ENCODE data around the gene FKBP6. TPM values are rescaled to one million over a fixed set of nuclear protein-coding genes. Genes with fewer than 3 reads are reported as not detected.
"Not testable (repeated sequence)": the region's sequence is repeated elsewhere in the genome, so short reads cannot be mapped to it uniquely, and the experiment has no call there.

Gene FKBP6
- total RNA-seq, 2 donors from 2014 or later, result not detected

DNA sequence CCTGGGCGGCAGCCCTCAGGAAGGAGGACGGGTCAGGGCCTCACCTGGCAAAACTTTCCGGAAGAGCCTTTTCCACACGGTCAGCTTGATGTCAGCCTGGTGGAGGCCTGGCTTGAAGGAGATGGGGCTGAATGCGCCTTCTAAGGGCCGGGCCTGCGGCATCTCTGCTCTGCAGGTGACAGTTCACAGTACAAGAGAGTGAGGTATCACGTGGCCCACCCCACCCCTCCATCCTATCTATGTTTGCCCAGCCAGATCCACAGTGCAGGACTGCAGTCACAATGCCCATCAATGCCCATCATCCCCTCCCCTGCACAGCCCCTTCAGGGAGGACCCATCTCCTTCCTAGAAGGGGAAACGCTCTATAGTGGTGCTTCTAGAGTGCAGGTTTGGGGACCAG, 11.4 kb upstream of the FKBP6 start:
- ATAC-seq (no peak), DNase-seq (ENCODE audit: low spot score in 2 of 2) (no peak)
- Mint-ChIP-seq H3K36me3 (no peaks in the 10 kb centered on the region), H3K27ac (no peak overlapping the region), H3K9me3 (no peaks in the 10 kb centered on the region)

- ATAC-seq, H3K9me3 Mint-ChIP-seq: not testable (repeated sequence)
These were observed 9.2 kb upstream of the FKBP6 start for GRCh38 chr7:73318656-73319204.

DNA sequence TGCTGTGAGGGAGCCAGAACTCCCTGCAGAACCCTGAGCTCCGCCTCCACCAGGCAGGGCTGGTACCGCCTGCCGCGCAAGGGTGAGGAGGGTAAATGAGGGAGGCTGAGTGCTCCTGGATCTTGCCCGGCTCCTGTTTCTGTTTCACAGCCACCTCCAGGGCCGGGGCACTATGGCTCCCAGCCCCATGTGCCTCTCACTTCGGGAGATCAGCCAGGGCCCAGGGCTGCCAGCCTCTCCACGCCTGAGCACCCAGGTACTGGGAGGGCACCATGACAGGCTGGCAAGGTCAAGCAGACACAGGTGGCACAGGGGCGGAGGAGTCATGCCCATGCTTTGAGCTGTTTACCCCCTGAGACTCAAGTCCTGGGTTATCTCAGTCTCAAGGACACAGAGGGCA, 8.4 kb upstream of the FKBP6 start:
- not testable (repeated sequence) for H3K36me3 Mint-ChIP-seq; H3K27ac Mint-ChIP-seq; H3K9me3 Mint-ChIP-seq; ATAC-seq; DNase-seq (ENCODE audit: low spot score in 2 of 2)

More at GRCh38 chr7:73318656-73319204, 9.2 kb upstream of the FKBP6 start:
- H3K27ac Mint-ChIP-seq; H3K36me3 Mint-ChIP-seq; DNase-seq (ENCODE audit: low spot score in 2 of 2): not testable (repeated sequence)

DNA sequence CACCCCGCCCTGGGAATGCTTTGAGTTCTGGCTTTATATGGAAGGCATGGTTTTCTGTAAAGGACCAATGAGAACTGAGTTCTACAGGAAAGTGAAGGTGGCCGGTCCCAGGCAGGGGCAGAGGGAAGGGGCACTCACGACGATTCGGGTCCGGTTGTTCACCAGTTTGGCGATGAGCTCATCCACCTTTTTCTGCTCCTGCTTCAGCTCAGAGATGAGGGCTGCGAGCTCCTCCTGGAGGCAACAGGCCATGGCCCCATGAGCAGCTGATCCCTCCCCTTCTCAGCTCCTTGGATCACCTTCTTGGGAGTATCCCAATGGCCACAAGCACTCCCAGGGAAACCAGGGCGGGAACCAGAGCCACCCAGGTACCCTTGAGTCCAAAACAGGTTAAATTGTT, 8.0 kb upstream of the FKBP6 start:
- H3K27ac Mint-ChIP-seq; ATAC-seq; H3K36me3 Mint-ChIP-seq; H3K9me3 Mint-ChIP-seq; DNase-seq (ENCODE audit: low spot score in 2 of 2): not testable (repeated sequence)

DNA sequence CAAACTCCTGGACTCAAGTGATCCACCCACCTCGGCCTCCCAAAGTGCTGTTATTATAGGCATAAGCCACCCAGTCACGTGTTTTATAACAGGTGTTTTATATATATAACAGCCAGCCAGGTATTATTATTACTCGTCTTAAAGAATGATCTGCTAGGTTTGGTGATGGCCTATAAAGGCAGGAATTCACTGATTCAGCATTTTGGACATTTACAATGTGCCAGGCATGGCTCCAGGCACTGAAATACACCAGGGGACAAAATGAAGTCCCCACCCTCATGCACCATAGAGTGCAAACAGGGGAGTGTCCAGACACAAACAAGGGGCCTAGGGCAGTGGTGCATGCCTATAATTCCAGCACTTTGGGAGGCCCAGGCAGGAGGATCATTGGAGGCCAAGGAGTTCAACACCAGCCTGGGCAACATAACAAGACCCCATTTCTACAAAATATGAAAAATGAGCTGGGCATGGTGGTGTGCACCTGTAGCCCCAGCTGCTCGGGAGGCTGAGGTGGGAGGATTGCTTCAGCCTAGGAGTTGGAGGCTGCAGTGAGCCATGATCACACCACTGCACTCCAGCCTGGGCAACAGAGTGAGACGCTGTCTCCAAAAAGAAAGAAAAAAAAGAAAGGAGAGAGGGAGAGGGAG, 4.4 kb upstream of the FKBP6 start:
- not testable (repeated sequence) for H3K36me3 Mint-ChIP-seq; H3K9me3 Mint-ChIP-seq; ATAC-seq; DNase-seq (ENCODE audit: low spot score in 2 of 2)
- peak overlapping the region; percentile 39 to 56 for H3K27ac Mint-ChIP-seq

- H3K27ac Mint-ChIP-seq, result peak overlapping the region; percentile 39 to 56
- H3K9me3 Mint-ChIP-seq, H3K36me3 Mint-ChIP-seq: not testable (repeated sequence)
- ATAC-seq (peak; percentile 89 to 90), DNase-seq (ENCODE audit: low spot score in 2 of 2) (peak; percentile 43 to 62)
These were observed 3.7 kb upstream of the FKBP6 start for GRCh38 chr7:73324081-73324845.

- H3K36me3 Mint-ChIP-seq; ATAC-seq; DNase-seq (ENCODE audit: low spot score in 2 of 2); H3K9me3 Mint-ChIP-seq; H3K27ac Mint-ChIP-seq: not testable (repeated sequence)
These were observed 2.5 kb upstream of the FKBP6 start for GRCh38 chr7:73325424-73325823.

GRCh38 chr7:73327449-73327848, 512 bp upstream of the FKBP6 start:
- H3K9me3 Mint-ChIP-seq; H3K27ac Mint-ChIP-seq; DNase-seq (ENCODE audit: low spot score in 2 of 2); ATAC-seq; H3K36me3 Mint-ChIP-seq: not testable (repeated sequence)

DNA sequence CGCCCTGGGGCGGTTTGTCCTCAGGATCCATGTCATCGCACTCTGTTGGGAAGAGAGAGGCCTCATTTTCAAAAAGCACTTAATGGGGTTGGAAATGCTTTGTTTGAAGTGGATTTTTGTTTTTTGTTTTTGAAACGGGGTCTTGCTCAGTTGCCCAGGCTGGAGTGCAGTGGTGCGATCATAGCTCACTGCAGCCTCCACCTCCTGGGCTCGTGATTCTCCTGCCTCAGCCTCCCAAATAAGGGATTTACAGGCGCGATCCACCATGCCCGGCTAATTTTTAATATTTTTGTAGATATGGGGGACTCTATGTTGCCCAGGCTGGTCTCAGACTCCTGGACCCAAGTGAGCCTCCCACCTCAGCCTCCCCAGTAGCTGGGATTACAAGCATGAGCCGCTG, 735 bp downstream of the FKBP6 start:
- no peaks in the 10 kb centered on the region for H3K36me3 Mint-ChIP-seq
- no peak overlapping the region for H3K27ac Mint-ChIP-seq
- DNase-seq (ENCODE audit: low spot score in 2 of 2) (no peak), ATAC-seq (no peak)
- no peaks in the 10 kb centered on the region for H3K9me3 Mint-ChIP-seq

GRCh38 chr7:73329861-73330581, 2.1 kb downstream of the FKBP6 start:
- DNase-seq (ENCODE audit: low spot score in 2 of 2) (no peak), ATAC-seq (no peak)
- Mint-ChIP-seq H3K36me3 (no peaks in the 10 kb centered on the region), H3K9me3 (no peaks in the 10 kb centered on the region), H3K27ac (peak overlapping the region in 1 of 2 donors; percentile 10)

- no peaks in the 10 kb centered on the region for H3K9me3 Mint-ChIP-seq
- DNase-seq (ENCODE audit: low spot score in 2 of 2) (no peak), ATAC-seq (no peak)
- H3K27ac Mint-ChIP-seq, result no peak overlapping the region
- no peaks in the 10 kb centered on the region for H3K36me3 Mint-ChIP-seq
These were observed 2.8 kb downstream of the FKBP6 start for GRCh38 chr7:73330772-73331171.

- H3K9me3 Mint-ChIP-seq, result no peaks in the 10 kb centered on the region
These were observed 4.5 kb downstream of the FKBP6 start for GRCh38 chr7:73332447-73332846.

DNA sequence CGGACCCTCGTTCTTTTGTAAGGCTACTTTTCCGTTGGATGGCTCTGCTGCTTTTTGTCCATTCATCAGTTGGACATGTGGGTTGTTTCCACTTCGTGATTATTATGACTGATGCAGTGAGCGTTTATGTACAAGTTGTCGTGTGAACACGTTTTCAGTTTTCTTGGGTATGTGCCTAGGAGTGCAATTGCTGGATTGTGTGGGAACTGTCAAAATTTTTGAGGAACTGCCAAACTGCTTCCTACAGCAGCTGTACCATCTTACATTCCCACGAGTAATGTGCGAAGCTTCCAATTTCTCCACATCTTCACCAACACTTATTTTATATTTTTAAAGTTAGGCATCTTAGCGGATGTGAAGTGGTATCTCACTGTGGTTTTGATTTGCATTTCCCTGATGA, 10.4 kb downstream of the FKBP6 start:
- Mint-ChIP-seq H3K36me3 (no peaks in the 10 kb centered on the region), H3K27ac (no peak overlapping the region), H3K9me3 (no peaks in the 10 kb centered on the region)
- ATAC-seq (no peak), DNase-seq (ENCODE audit: low spot score in 2 of 2) (no peak)

More at GRCh38 chr7:73332447-73332846, 4.5 kb downstream of the FKBP6 start:
- no peak for DNase-seq (ENCODE audit: low spot score in 2 of 2)
- ATAC-seq, result no peak
- Mint-ChIP-seq H3K27ac (peak overlapping the region in 1 of 2 donors; percentile 2), H3K36me3 (no peaks in the 10 kb centered on the region)

- no peaks in the 10 kb centered on the region for H3K9me3 Mint-ChIP-seq
- ATAC-seq (no peak), DNase-seq (ENCODE audit: low spot score in 2 of 2) (no peak)
- no peaks in the 10 kb centered on the region for H3K36me3 Mint-ChIP-seq
- no peak overlapping the region for H3K27ac Mint-ChIP-seq
These were observed 12.6 kb downstream of the FKBP6 start for GRCh38 chr7:73340514-73340913.

DNA sequence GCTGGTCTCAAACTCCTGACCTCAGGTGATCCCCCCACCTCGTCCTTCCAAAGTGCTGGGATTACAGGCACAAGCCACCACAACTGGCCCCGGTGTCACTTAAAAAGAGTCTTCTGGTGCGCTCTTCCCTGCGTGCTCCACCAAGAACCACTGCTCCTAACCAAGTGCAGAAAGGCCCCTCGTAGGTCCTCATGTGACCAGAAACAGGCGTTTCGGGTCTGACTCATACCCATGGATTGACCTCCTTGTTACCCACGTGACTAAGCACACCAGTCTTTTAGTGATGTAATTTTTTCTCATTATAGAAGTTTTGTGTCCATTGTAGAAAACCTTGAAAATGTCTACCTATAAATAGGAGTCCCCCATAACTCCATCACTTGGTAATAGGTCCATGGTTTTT, 13.9 kb downstream of the FKBP6 start:
- no peak for DNase-seq (ENCODE audit: low spot score in 2 of 2)

DNA sequence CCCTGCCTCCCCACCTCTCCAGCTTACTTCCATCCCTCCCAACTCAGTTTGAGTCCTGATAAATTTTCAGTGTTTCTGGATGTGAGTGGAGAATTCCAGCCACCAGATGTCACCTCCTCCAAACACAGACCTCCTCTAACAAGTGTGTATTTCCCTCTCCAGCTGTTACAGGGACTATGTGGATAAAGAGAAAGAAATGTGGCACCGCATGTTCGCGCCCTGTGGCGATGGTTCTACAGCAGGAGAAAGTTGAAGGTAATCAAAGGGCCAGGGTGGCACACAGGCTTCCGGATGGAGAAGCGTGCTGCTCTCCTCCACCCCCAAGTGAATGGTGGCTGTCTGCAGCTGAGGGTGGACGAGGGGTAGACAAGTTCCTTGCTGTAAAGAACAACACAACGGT, 14.7 kb downstream of the FKBP6 start:
- DNase-seq (ENCODE audit: low spot score in 2 of 2) (no peak), ATAC-seq (no peak)
- Mint-ChIP-seq H3K27ac (no peak overlapping the region), H3K9me3 (no peaks in the 10 kb centered on the region), H3K36me3 (no peaks in the 10 kb centered on the region)

More for the DNA sequence above, 13.9 kb downstream of the FKBP6 start:
- Mint-ChIP-seq H3K27ac (no peak overlapping the region), H3K36me3 (no peaks in the 10 kb centered on the region), H3K9me3 (no peaks in the 10 kb centered on the region)
- ATAC-seq, result peak; percentile 26 to 44
